Vagina (tissue), 2 donors: Measurements from ENCODE around the gene FASTK. TPM values are rescaled to one million over a fixed set of nuclear protein-coding genes. Genes with fewer than 3 reads are reported as not detected.

Experiments
- DNase-seq, 2 donors: peaks; one replicate each; pipeline ENCODE4 v3.0.0-alpha.2; 2017; ENCODE audit errors: extremely low spot score in 2 of 2
- H3K27ac ChIP-seq: fragments of 200-600 bp; sonication (generic); one replicate; pipeline ENCODE4 v1.5.1; 2019
- H3K27me3 ChIP-seq: fragments of 200-600 bp; sonication (generic); one replicate; pipeline ENCODE4 v1.5.1; 2019
- H3K36me3 ChIP-seq, 2 donors: fragments of 200-600 bp; sonication (generic); one replicate each; pipeline ENCODE4 v1.5.1; 2017 to 2019
- H3K4me1 ChIP-seq: fragments of 200-600 bp; sonication (generic); one replicate; pipeline ENCODE4 v1.5.1; 2019
- H3K4me3 ChIP-seq, 2 donors: fragments of 200-600 bp; sonication (generic); 1 replicate in 1 of 2; 2 replicates in 1 of 2; pipeline ENCODE4 v1.5.1; 2016 to 2019
- H3K9me3 ChIP-seq: fragments of 200-600 bp; sonication (generic); one replicate; pipeline ENCODE4 v1.5.1; 2019
- POLR2A ChIP-seq, 2 donors: fragments of 450-650 bp; IDR thresholded peaks; one replicate each; pipeline ENCODE4 v1.6.1; 2017; ENCODE audit warnings: antibody characterized with exemption in 2 of 2, mild to moderate bottlenecking in 2 of 2, moderate library complexity in 2 of 2
- POLR2AphosphoS5 ChIP-seq, 2 donors: sonication (generic); formaldehyde crosslinking; IDR thresholded peaks; one replicate each; pipeline ENCODE4 v1.9.0; 2017; ENCODE audit warnings: antibody characterized with exemption in 2 of 2, mild to moderate bottlenecking in 2 of 2, low read depth in 1 of 2; ENCODE audit not compliant: insufficient read depth in 1 of 2
- intact Hi-C: fragments of 100-400 bp; cut with DNase I; formaldehyde crosslinking; loops from one replicate; pipeline ENCODE4 v1.15.1; 2023
- total RNA-seq: library from RNA; depleted of rRNA; stranded (reverse); fragments of >200 nt; gene quantifications from one replicate; pipeline ENCODE4 v1.2.3, GENCODE V29; 2016
- TF ChIP-seq, protein P1 (sequence below), 3 experiments: fragments of 450-650 bp in 2 of 3; fragments of 200-600 bp in 1 of 3; sonication (generic) in 1 of 3; IDR thresholded peaks; one replicate each; pipeline ENCODE4 v1.5.1; 2017 to 2019; ENCODE audit warnings: antibody characterized with exemption in 3 of 3, mild to moderate bottlenecking in 2 of 3, moderate library complexity in 2 of 3

The FASTK gene
- total RNA-seq, 1 donor from 2014 or later, result 60.2 TPM

DNA sequence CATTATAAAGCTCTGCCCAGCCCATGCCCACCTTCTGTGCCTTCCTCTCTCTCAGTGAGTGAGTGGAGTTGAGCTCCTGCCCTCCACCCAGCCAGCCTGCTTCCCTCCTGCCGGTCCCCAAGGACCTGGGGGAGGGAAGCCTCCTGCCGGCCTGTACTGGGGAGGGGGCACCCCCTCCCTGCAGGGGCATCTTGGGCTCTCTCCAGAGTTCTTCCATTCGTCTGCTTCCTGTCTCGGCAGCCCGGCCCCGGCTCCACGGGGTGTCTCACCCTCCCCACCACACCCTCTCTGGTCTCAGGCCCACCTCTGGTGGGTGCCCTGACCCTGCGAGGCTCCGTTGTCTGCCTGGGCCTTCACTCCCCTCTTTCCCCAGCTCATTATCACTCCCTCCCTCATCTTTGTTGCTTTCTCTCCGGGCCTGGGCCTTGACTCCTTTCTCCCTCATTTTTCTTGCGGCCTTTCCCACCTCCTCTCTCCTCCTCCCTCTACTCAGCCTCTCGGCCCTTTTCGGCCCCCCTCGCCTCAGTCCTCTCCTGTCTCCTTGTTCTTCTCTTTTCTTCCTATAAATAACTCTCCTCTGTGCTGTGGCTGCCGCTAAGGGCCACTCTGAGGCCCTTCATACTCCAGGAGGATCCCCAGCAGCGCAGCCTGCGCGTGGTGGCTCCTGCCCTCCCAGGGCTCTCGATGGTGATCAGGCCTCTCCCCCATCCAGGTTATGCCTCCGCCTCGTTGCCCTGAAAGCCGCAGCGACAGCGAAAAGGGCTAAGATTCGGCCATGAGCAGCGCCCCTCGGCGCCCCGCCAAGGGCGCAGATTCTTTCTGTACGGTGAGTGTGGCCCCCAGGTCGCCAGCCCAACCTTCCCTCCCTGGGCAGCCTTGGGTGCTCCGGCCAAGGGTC is 19.1 kb downstream of the FASTK start:
- no peaks in the 10 kb centered on the region for H3K27me3 ChIP-seq
- intact Hi-C loops, result no loop called here
- DNase-seq, result no peak
- peak overlapping the region in 1 of 2 donors; percentile 91 for H3K4me3 ChIP-seq
- H3K9me3 ChIP-seq, result no peaks in the 10 kb centered on the region
- H3K27ac ChIP-seq, result peak overlapping the region; percentile 99
- H3K36me3 ChIP-seq, result peaks cover 0 to 25% of the 10 kb centered on the region in 2 donors
- peaks cover 62% of the 10 kb centered on the region for H3K4me1 ChIP-seq
- TF ChIP-seq, protein P1, sequence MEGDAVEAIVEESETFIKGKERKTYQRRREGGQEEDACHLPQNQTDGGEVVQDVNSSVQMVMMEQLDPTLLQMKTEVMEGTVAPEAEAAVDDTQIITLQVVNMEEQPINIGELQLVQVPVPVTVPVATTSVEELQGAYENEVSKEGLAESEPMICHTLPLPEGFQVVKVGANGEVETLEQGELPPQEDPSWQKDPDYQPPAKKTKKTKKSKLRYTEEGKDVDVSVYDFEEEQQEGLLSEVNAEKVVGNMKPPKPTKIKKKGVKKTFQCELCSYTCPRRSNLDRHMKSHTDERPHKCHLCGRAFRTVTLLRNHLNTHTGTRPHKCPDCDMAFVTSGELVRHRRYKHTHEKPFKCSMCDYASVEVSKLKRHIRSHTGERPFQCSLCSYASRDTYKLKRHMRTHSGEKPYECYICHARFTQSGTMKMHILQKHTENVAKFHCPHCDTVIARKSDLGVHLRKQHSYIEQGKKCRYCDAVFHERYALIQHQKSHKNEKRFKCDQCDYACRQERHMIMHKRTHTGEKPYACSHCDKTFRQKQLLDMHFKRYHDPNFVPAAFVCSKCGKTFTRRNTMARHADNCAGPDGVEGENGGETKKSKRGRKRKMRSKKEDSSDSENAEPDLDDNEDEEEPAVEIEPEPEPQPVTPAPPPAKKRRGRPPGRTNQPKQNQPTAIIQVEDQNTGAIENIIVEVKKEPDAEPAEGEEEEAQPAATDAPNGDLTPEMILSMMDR (IDR thresholded peaks at IDR 0.05), result no peak
- TF ChIP-seq POLR2A (IDR thresholded peaks at IDR 0.05) (no peak), POLR2AphosphoS5 (IDR thresholded peaks at IDR 0.05; ENCODE audit: insufficient read depth in 1 of 2, low read depth in 1 of 2) (no peak)

DNA sequence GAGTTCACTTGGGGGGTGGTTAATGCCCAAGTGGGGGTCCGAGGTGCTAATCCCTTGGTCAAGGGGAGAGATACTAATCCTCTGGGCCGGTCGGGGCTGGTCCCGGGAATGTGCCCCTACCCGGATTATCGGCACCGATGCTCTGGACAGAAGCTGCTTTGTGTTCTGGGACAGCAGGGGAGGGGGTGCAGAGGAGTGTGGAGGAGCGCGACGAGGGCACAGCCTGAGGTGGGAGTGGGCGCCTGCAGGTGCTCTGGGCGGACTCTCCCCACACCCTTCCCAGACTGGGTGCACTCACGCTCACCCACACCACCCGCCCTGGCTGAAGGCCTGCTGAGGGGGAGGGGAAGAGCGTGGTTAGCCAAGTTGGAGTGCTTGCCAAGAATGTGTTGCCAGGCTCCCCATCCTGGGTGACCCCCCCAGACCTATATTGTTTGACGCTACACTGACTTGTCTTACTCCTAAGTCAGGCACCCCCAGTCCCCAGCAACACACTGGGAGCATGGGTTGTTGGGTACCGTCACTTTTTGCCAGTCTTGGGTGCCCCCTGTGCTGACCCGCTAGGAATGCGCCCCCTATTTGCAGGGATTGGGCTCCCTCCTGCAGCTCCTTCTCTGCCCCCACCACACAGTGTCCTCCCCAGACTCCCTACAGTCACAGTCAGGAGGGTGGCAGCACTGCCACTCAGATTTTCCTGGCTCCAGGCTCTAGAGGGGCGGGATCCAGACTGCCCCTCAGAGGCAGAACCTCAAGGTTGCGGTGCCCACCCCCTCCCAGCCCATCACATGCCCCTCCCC is 20.0 kb downstream of the FASTK start:
- peak overlapping the region; percentile 87 to 91 for H3K4me3 ChIP-seq
- no peaks in the 10 kb centered on the region for H3K9me3 ChIP-seq
- peaks cover 63% of the 10 kb centered on the region for H3K4me1 ChIP-seq
- TF ChIP-seq POLR2AphosphoS5 (IDR thresholded peaks at IDR 0.05; ENCODE audit: insufficient read depth in 1 of 2, low read depth in 1 of 2), result no peak
- TF ChIP-seq POLR2A (IDR thresholded peaks at IDR 0.05), result no peak
- TF ChIP-seq, protein P1 (IDR thresholded peaks at IDR 0.05), result no peak
- DNase-seq, result no peak
- no peaks in the 10 kb centered on the region for H3K27me3 ChIP-seq
- H3K27ac ChIP-seq, result peak overlapping the region; percentile 99
- H3K36me3 ChIP-seq, result peaks cover 0 to 17% of the 10 kb centered on the region in 2 donors
- intact Hi-C loops, result no loop called here

DNA sequence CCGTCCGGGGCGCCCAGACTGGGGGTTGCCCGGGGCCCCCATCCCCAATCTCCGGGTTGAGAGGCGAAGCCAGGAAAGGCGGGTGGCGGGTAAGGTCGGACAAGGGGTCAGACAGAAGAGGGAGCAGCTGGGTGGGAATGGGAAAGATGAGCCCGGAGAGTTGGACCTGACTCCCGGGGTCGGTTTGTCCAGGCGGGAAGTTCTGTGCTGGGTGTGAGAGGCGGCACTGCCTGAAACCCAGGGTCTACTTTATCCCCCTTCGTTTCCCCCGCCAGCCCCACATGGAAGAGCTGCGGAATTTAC is 20.5 kb downstream of the FASTK start:
- TF ChIP-seq POLR2AphosphoS5 (IDR thresholded peaks at IDR 0.05; ENCODE audit: insufficient read depth in 1 of 2, low read depth in 1 of 2), result no peak
- TF ChIP-seq, protein P1 (IDR thresholded peaks at IDR 0.05), result peak in 1 of 3 experiments; percentile 5

DNA sequence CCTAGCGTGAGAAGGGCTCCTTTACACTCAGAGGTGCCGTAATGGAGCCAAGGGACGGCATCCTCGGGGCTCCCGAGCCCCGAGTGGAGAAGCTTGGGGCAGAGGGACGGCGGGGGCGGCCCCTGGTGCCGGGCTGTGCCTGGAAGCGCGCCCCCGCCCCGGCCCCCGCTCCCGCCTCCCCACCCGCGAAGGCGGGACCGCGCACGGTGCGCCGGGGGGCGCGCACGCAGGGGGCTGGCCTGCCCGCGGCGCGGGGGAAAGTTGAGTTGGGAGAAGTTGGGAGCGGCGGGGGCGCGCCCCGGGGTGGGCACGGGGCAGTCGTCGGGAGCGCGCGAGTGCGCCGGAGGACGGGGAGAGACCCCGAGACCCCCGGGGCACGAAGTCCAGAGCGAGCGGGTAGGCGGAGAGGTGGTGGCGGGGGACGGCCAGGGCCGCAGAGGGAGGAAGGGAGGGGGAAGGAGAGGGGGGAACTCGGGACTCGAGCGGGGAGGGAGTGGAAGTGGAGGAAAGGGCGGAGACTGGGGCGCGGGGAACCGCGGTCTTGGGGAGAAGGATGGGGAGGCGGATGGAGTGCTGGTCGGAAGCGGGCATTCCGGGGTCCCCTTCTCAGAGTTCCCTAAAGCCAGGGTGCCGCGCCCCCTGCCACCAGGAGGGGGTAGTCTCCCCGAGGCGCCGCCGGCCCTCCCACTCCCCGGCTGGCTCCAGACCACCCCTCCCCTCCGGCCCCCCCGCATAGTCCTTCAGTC is 21.1 kb downstream of the FASTK start, which contains the start of gene SLC4A2:
SLC4A2 (plus strand) TSS at position 223 of the 746 bp plus-strand sequence. CDS start 2,399 bp downstream, outside the sequence.
- Histone ChIP-seq H3K27me3 (no peaks in the 10 kb centered on the region), H3K4me1 (peaks cover 63% of the 10 kb centered on the region), H3K4me3 (peak within 1 kb of the TSS; percentile 87 to 91), H3K36me3 (peaks cover 0 to 6% of the 10 kb centered on the region in 2 donors), H3K27ac (peak within 1 kb of the TSS; percentile 99), H3K9me3 (no peaks in the 10 kb centered on the region)
- DNase-seq, result no peak
- intact Hi-C loops, result loop anchor here (2.0 to 10.0 kb wide), 2 partner anchors 27 to 175 kb away; partner anchors contain the start of genes AGAP3 and CHPF2
- TF ChIP-seq POLR2AphosphoS5 (IDR thresholded peaks at IDR 0.05; ENCODE audit: insufficient read depth in 1 of 2, low read depth in 1 of 2), result peak in 1 of 2 donors; percentile 75
- peak in 1 of 2 donors; percentile 28 for TF ChIP-seq POLR2A (IDR thresholded peaks at IDR 0.05)
- TF ChIP-seq, protein P1 (IDR thresholded peaks at IDR 0.05), result peak in 1 of 3 experiments; percentile 25

More for the DNA sequence above, 20.5 kb downstream of the FASTK start:
- Histone ChIP-seq H3K27me3 (no peaks in the 10 kb centered on the region), H3K27ac (peak overlapping the region; percentile 99), H3K9me3 (no peaks in the 10 kb centered on the region), H3K4me3 (peak overlapping the region; percentile 87 to 91), H3K36me3 (peaks cover 0 to 11% of the 10 kb centered on the region in 2 donors), H3K4me1 (peaks cover 63% of the 10 kb centered on the region)
- no peak for DNase-seq
- intact Hi-C loops, result no loop called here
